Measurements from ENCODE around the gene LRR1.

DNA sequence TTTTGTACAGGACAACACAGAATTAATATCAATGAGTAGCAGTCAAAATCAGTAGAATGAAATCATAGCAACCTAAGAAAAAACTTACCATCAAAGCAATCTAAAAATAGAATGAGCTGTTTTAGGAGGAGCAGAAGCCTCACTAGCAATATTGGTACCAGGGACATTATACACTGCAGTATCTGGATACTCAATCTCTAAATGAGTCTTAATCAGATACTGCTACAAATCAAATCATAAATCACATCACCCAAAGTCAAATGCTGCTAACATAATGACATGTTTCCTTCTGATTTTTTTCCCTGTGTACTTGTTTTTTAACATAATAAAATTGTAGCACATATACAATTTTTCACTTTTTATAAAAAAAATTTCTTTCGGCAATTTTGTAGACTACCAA lies 20.6 kb upstream of the LRR1 start:
- TF ChIP-seq CTCF (IDR thresholded peaks at IDR 0.05; ENCODE audit: insufficient read depth, low read length, poor library complexity, severe bottlenecking) (no peak), EZH2phosphoT487 (conservative IDR thresholded peaks at IDR 0.05; ENCODE audit: low read length) (no peak)

All from SU-DHL-6 (cell line).